Calu3 (cell line): Measurements from ENCODE around the gene PDHX. TPM values are rescaled to one million over a fixed set of nuclear protein-coding genes. Genes with fewer than 3 reads are reported as not detected.

Experiments
- BruUV-seq: library from RNA; stranded (reverse); fragments of 400-500 nt; replicated peaks from 2 replicates; lab custom pipeline; 2021; lab: Mats Ljungman, UMichigan
- CTCF ChIA-PET: fragments of 300-600 bp; sonication (Branson Sonifier 250); formaldehyde crosslinking; loops from one replicate; lab custom pipeline; 2022; ENCODE audit warnings: antibody characterized with exemption; lab: Charles Lee
- DNase-seq: peaks from one replicate; pipeline ENCODE4 v3.0.0; 2022
- H3K27ac Mint-ChIP-seq: one replicate; pipeline ENCODE4 v1.8.0; 2022; ENCODE audit warnings: mixed read lengths; ENCODE audit not compliant: unreplicated experiment
- H3K27me3 Mint-ChIP-seq: one replicate; pipeline ENCODE4 v1.8.0; 2022; ENCODE audit warnings: mixed read lengths; ENCODE audit not compliant: unreplicated experiment
- H3K36me3 Mint-ChIP-seq: one replicate; pipeline ENCODE4 v1.8.0; 2022; ENCODE audit warnings: mild to moderate bottlenecking, moderate library complexity, mixed read lengths; ENCODE audit not compliant: insufficient read depth, unreplicated experiment
- H3K4me1 Mint-ChIP-seq: one replicate; pipeline ENCODE4 v1.8.0; 2022; ENCODE audit warnings: mild to moderate bottlenecking, low read depth, mixed read lengths; ENCODE audit not compliant: unreplicated experiment
- H3K4me3 Mint-ChIP-seq: one replicate; pipeline ENCODE4 v1.8.0; 2022; ENCODE audit warnings: mild to moderate bottlenecking, low read depth, moderate library complexity, mixed read lengths; ENCODE audit not compliant: unreplicated experiment
- H3K9me3 Mint-ChIP-seq: one replicate; pipeline ENCODE4 v1.8.0; 2022; ENCODE audit warnings: low read depth, mixed read lengths; ENCODE audit not compliant: unreplicated experiment
- CTCF ChIP-seq: fragments of 200-600 bp; IDR thresholded peaks from one replicate; pipeline ENCODE4 v1.8.0; 2022; ENCODE audit warnings: antibody characterized with exemption; ENCODE audit not compliant: unreplicated experiment
- intact Hi-C: fragments of 100-400 bp; cut with micrococcal nuclease; formaldehyde crosslinking; loops from one replicate; pipeline ENCODE4 v1.10.0; 2022; ENCODE audit not compliant: unreplicated experiment
- total RNA-seq: library from RNA; stranded (reverse); gene quantifications from 2 replicates; pipeline ENCODE4 v1.2.3, GENCODE V29; 2022

Gene PDHX
- total RNA-seq, 1 experiment from 2014 or later = 47.6 TPM

GRCh38 chr11:34905666-34906065 is 10.8 kb upstream of the PDHX start:
- H3K36me3 Mint-ChIP-seq = no peaks in the 10 kb centered on the region
- no peak for DNase-seq
- peaks cover 14% of the 10 kb centered on the region for H3K4me1 Mint-ChIP-seq
- H3K4me3 Mint-ChIP-seq = no peak overlapping the region
- H3K27me3 Mint-ChIP-seq = no peaks in the 10 kb centered on the region
- intact Hi-C loops = no loop called here
- no TSS peak for BruUV-seq
- CTCF ChIA-PET = no interaction called here
- H3K27ac Mint-ChIP-seq = no peak overlapping the region
- no peak for TF ChIP-seq CTCF
- peaks cover under 1% of the 10 kb centered on the region for H3K9me3 Mint-ChIP-seq

- peaks cover 14% of the 10 kb centered on the region for H3K4me1 Mint-ChIP-seq
- intact Hi-C loops = no loop called here
- TF ChIP-seq CTCF = no peak
These were observed 8.4 kb upstream of the PDHX start for GRCh38 chr11:34907934-34908593.

GRCh38 chr11:34909415-34909814 is 7.0 kb upstream of the PDHX start:
- intact Hi-C loops = no loop called here
- no peak for DNase-seq
- Mint-ChIP-seq H3K27ac (no peak overlapping the region), H3K4me1 (peaks cover 11% of the 10 kb centered on the region), H3K27me3 (no peaks in the 10 kb centered on the region), H3K36me3 (no peaks in the 10 kb centered on the region), H3K9me3 (peaks cover 4% of the 10 kb centered on the region), H3K4me3 (no peak overlapping the region)
- TF ChIP-seq CTCF = no peak
- no TSS peak for BruUV-seq
- CTCF ChIA-PET = no interaction called here

More at GRCh38 chr11:34907934-34908593, 8.4 kb upstream of the PDHX start:
- no TSS peak for BruUV-seq
- Mint-ChIP-seq H3K4me3 (no peak overlapping the region), H3K27me3 (no peaks in the 10 kb centered on the region), H3K27ac (no peak overlapping the region), H3K9me3 (no peaks in the 10 kb centered on the region), H3K36me3 (no peaks in the 10 kb centered on the region)
- CTCF ChIA-PET = no interaction called here
- no peak for DNase-seq

GRCh38 chr11:34909955-34910354 is 6.5 kb upstream of the PDHX start:
- no TSS peak for BruUV-seq
- H3K27me3 Mint-ChIP-seq = no peaks in the 10 kb centered on the region
- CTCF ChIA-PET = no interaction called here
- H3K9me3 Mint-ChIP-seq = peaks cover 4% of the 10 kb centered on the region
- H3K36me3 Mint-ChIP-seq = no peaks in the 10 kb centered on the region
- DNase-seq = no peak
- no peak for TF ChIP-seq CTCF
- H3K4me3 Mint-ChIP-seq = no peak overlapping the region
- peaks cover 5% of the 10 kb centered on the region for H3K4me1 Mint-ChIP-seq
- intact Hi-C loops = no loop called here
- H3K27ac Mint-ChIP-seq = no peak overlapping the region
